Measurements from ENCODE around the gene MND1. TPM values are rescaled to one million over a fixed set of nuclear protein-coding genes. Genes with fewer than 3 reads are reported as not detected.
"Not testable (repeated sequence)": the region's sequence is repeated elsewhere in the genome, so short reads cannot be mapped to it uniquely, and the experiment has no call there.

Gene MND1
- total RNA-seq, 2 experiments from 2014 or later = 59.4 to 101 TPM

- no peak for DNase-seq (ENCODE audit: low spot score)
- BruUV-seq (replicated peaks) = no TSS peak
- no peaks in the 10 kb centered on the region for H3K9me2 ChIP-seq (ENCODE audit: insufficient read depth, low read length)
- no peak for TF ChIP-seq EZH2phosphoT487 (IDR thresholded peaks at IDR 0.05; ENCODE audit: borderline replicate concordance, low read depth, low read length)
- intact Hi-C loops (cut with micrococcal nuclease; ENCODE audit: unreplicated experiment) = no loop called here
- H3K9me3 ChIP-seq (ENCODE audit: low read length) = no peaks in the 10 kb centered on the region
- peaks cover 34% of the 10 kb centered on the region for H3K4me1 ChIP-seq (ENCODE audit: insufficient read depth, low read length, poor library complexity, severe bottlenecking)
- no peaks in the 10 kb centered on the region for H3K36me3 ChIP-seq (ENCODE audit: insufficient read depth, low read length)
- H3K27ac ChIP-seq (ENCODE audit: low read depth, low read length, poor library complexity, severe bottlenecking) = no peak overlapping the region
- no peak overlapping the region for H3K4me2 ChIP-seq (ENCODE audit: low read length)
- H4K20me1 ChIP-seq (ENCODE audit: insufficient read depth, low read length) = no peaks in the 10 kb centered on the region
- H2AFZ ChIP-seq (ENCODE audit: low read length) = no peak overlapping the region
- H3K4me3 ChIP-seq (ENCODE audit: low read depth, low read length, poor library complexity, severe bottlenecking) = no peak overlapping the region
- no peaks in the 10 kb centered on the region for H3K79me2 ChIP-seq (ENCODE audit: insufficient read depth, low read depth, low read length)
- ChIA-PET CTCF (ENCODE audit: unreplicated experiment) (no interaction called here), POLR2A (interaction anchor here (0.7 to 5.5 kb wide), 3 partner anchors 11 to 16 kb away, joined by 3 to 52 read pairs (median 4); partner anchors contain the start of gene TMEM131L)
Measured at GRCh38 chr4:153449338-153449737, 104.8 kb downstream of the MND1 start.

GRCh38 chr4:153450544-153450917, 106.0 kb downstream of the MND1 start:
- no TSS peak for BruUV-seq (replicated peaks)

GRCh38 chr4:153451145-153451544, 106.7 kb downstream of the MND1 start:
- H3K36me3 ChIP-seq (ENCODE audit: insufficient read depth, low read length); H3K79me2 ChIP-seq (ENCODE audit: insufficient read depth, low read depth, low read length); DNase-seq (ENCODE audit: low spot score); H3K4me3 ChIP-seq (ENCODE audit: low read depth, low read length, poor library complexity, severe bottlenecking); H2AFZ ChIP-seq (ENCODE audit: low read length); H3K9me3 ChIP-seq (ENCODE audit: low read length); H3K4me2 ChIP-seq (ENCODE audit: low read length); H4K20me1 ChIP-seq (ENCODE audit: insufficient read depth, low read length); H3K9me2 ChIP-seq (ENCODE audit: insufficient read depth, low read length); BruUV-seq (replicated peaks); intact Hi-C loops (cut with micrococcal nuclease; ENCODE audit: unreplicated experiment); CTCF ChIA-PET (ENCODE audit: unreplicated experiment); H3K27ac ChIP-seq (ENCODE audit: low read depth, low read length, poor library complexity, severe bottlenecking): not testable (repeated sequence)
- POLR2A ChIA-PET = interaction anchor here (0.7 to 3.7 kb wide), 2 partner anchors 14 kb away, joined by 3 to 15 read pairs; partner anchors contain the start of gene TMEM131L
- peaks cover 34% of the 10 kb centered on the region for H3K4me1 ChIP-seq (ENCODE audit: insufficient read depth, low read length, poor library complexity, severe bottlenecking)

More at GRCh38 chr4:153450544-153450917, 106.0 kb downstream of the MND1 start:
- ChIA-PET CTCF (ENCODE audit: unreplicated experiment) (no interaction called here), POLR2A (interaction anchor here (0.6 kb wide), 1 partner anchor 42 kb away, joined by 3 read pairs; no protein-coding TSS in a partner anchor)
- Histone ChIP-seq H3K4me3 (ENCODE audit: low read depth, low read length, poor library complexity, severe bottlenecking) (peak overlapping the region; percentile 26), H3K27ac (ENCODE audit: low read depth, low read length, poor library complexity, severe bottlenecking) (peak overlapping the region; percentile 65), H3K4me2 (ENCODE audit: low read length) (peak overlapping the region; percentile 68), H3K4me1 (ENCODE audit: insufficient read depth, low read length, poor library complexity, severe bottlenecking) (peaks cover 34% of the 10 kb centered on the region), H3K9me2 (ENCODE audit: insufficient read depth, low read length) (no peaks in the 10 kb centered on the region), H4K20me1 (ENCODE audit: insufficient read depth, low read length) (no peaks in the 10 kb centered on the region), H3K9me3 (ENCODE audit: low read length) (no peaks in the 10 kb centered on the region), H3K79me2 (ENCODE audit: insufficient read depth, low read depth, low read length) (no peaks in the 10 kb centered on the region), H2AFZ (ENCODE audit: low read length) (peak overlapping the region; percentile 80), H3K36me3 (ENCODE audit: insufficient read depth, low read length) (no peaks in the 10 kb centered on the region; the same call in 1 of the 2 replicates)
- intact Hi-C loops (cut with micrococcal nuclease; ENCODE audit: unreplicated experiment) = no loop called here
- TF ChIP-seq CTCF (conservative IDR thresholded peaks at IDR 0.05; ENCODE audit: low read length) (no peak), EZH2phosphoT487 (IDR thresholded peaks at IDR 0.05; ENCODE audit: borderline replicate concordance, low read depth, low read length) (no peak)
- no peak for DNase-seq (ENCODE audit: low spot score)

All from OCI-LY7 (cell line).